Kidney (tissue), 14 donors: ENCODE measurements around the gene PDCD5. TPM values are rescaled to one million over a fixed set of nuclear protein-coding genes. Genes with fewer than 3 reads are reported as not detected.

Experiments used
- DNase-seq, 5 donors: peaks; one replicate each; pipeline ENCODE4 v3.0.0-alpha.2; 2013 to 2020
- FAIRE-seq: peaks from 2 replicates; lab custom pipeline; 2012; peaks lifted over from hg19 to GRCh38; lab: Jason Lieb, UNC
- H3K27ac ChIP-seq, 2 donors: one replicate each; pipeline ENCODE4 v1.7.0; 2013; ENCODE audit warnings: low read depth in 2 of 2, low read length in 2 of 2, inconsistent platforms in 1 of 2
- H3K27me3 ChIP-seq: one replicate; pipeline ENCODE4 v1.7.1; 2013; ENCODE audit warnings: low read length, inconsistent platforms; ENCODE audit not compliant: control insufficient read depth, insufficient read depth
- H3K36me3 ChIP-seq, 3 donors: one replicate each; pipeline versions ENCODE4 v1.7.0 to v1.7.1; 2013; ENCODE audit warnings: low read length in 3 of 3, control low read depth in 1 of 3, inconsistent platforms in 1 of 3; ENCODE audit not compliant: insufficient read depth in 3 of 3, control insufficient read depth in 2 of 3
- H3K4me1 ChIP-seq, 3 donors: one replicate each; pipeline versions ENCODE4 v1.7.0 to v1.7.1; 2013; ENCODE audit warnings: low read length in 3 of 3, inconsistent platforms in 1 of 3, low read depth in 1 of 3; ENCODE audit not compliant: control insufficient read depth in 2 of 3, insufficient read depth in 2 of 3
- H3K4me3 ChIP-seq, 3 donors: one replicate each; pipeline versions ENCODE4 v1.7.0 to v1.8.1; 2013; ENCODE audit warnings: low read length in 3 of 3, control low read depth in 1 of 3, inconsistent platforms in 1 of 3
- H3K9ac ChIP-seq, 3 donors: one replicate each; pipeline versions ENCODE4 v1.7.0 to v1.7.1; 2013; ENCODE audit warnings: low read length in 3 of 3, control low read depth in 1 of 3, inconsistent platforms in 1 of 3
- H3K9me3 ChIP-seq, 3 donors: one replicate each; pipeline versions ENCODE4 v1.7.0 to v1.7.1; 2013; ENCODE audit warnings: low read length in 3 of 3, control low read depth in 1 of 3, inconsistent platforms in 1 of 3; ENCODE audit not compliant: control insufficient read depth in 2 of 3, insufficient read depth in 1 of 3
- CTCF ChIP-seq: IDR thresholded peaks from 3 replicates; pipeline ENCODE4 v1.5.1; 2012; ENCODE audit warnings: mild to moderate bottlenecking, moderate library complexity, borderline replicate concordance; ENCODE audit not compliant: insufficient read depth; ENCODE audit errors: extremely low read depth
- intact Hi-C: fragments of 100-400 bp; cut with DNase I; formaldehyde crosslinking; loops from one replicate; pipeline ENCODE4 v1.11.1; 2022
- polyA plus RNA-seq: library from polyadenylated mRNA; stranded (reverse); fragments of 350-450 nt; fragmentation: Illumina TruSeq; extraction: RNeasy Lipid Tissue Mini Kit (QIAGEN cat#74804); gene quantifications from one replicate; pipeline ENCODE4 v1.2.3, GENCODE V29; 2014; ENCODE audit warnings: low read depth, low replicate concordance; ENCODE audit not compliant: insufficient read depth
- total RNA-seq: library from RNA; stranded (reverse); fragmentation: NEBNext Ultra II Directional; extraction: Animal tissue kit (Norgen Biotek cat#: 25700); gene quantifications from one replicate; pipeline ENCODE4 v1.2.1, GENCODE V29; 2021
- donor health status: control.
- donor health status: control.
- donor health status: control.
- donor health status: control.
- donor health status: control.
- donor health status: DM: yes; HTN: yes; CAD: no.
- donor health status: Normal renal cell carcinoma (clear cell type).

Gene PDCD5
- total and polyA plus RNA-seq, 2 donors from 2014 or later = 62.6 to 116 TPM

GRCh38 chr19:32598022-32598421 is 17.0 kb downstream of the PDCD5 start:
- H3K4me3 ChIP-seq = no peak overlapping the region
- TF ChIP-seq CTCF = no peak
- DNase-seq (no peak), FAIRE-seq (no peak)
- no peak overlapping the region for H3K27ac ChIP-seq
- H3K36me3 ChIP-seq = peaks cover 4 to 29% (median 21%) of the 10 kb centered on the region in 3 donors
- no peak overlapping the region for H3K9ac ChIP-seq
- intact Hi-C loops = no loop called here
- H3K27me3 ChIP-seq = no peaks in the 10 kb centered on the region
- H3K9me3 ChIP-seq = no peaks in the 10 kb centered on the region
- no peaks in the 10 kb centered on the region for H3K4me1 ChIP-seq

GRCh38 chr19:32599258-32599657 is 18.3 kb downstream of the PDCD5 start:
- no peaks in the 10 kb centered on the region for H3K27me3 ChIP-seq
- no peak overlapping the region for H3K9ac ChIP-seq
- H3K27ac ChIP-seq = no peak overlapping the region
- H3K4me1 ChIP-seq = no peaks in the 10 kb centered on the region
- no peak for TF ChIP-seq CTCF
- H3K4me3 ChIP-seq = no peak overlapping the region
- H3K36me3 ChIP-seq = peaks cover 4 to 36% (median 23%) of the 10 kb centered on the region in 3 donors
- H3K9me3 ChIP-seq = no peaks in the 10 kb centered on the region
- FAIRE-seq (no peak), DNase-seq (no peak)
- intact Hi-C loops = no loop called here

GRCh38 chr19:32599736-32600157 is 18.8 kb downstream of the PDCD5 start:
- no peaks in the 10 kb centered on the region for H3K4me1 ChIP-seq
- peak in 3 of 5 donors; percentile 12 to 63 (median 30) for DNase-seq
- intact Hi-C loops = no loop called here

More at GRCh38 chr19:32599736-32600157, 18.8 kb downstream of the PDCD5 start:
- no peak overlapping the region for H3K4me3 ChIP-seq
- TF ChIP-seq CTCF = peak; percentile 78
- H3K36me3 ChIP-seq = peaks cover 4 to 36% (median 23%) of the 10 kb centered on the region in 3 donors
- peak; percentile 11 for FAIRE-seq
- no peaks in the 10 kb centered on the region for H3K27me3 ChIP-seq
- no peak overlapping the region for H3K9ac ChIP-seq
- H3K27ac ChIP-seq = no peak overlapping the region
- H3K9me3 ChIP-seq = no peaks in the 10 kb centered on the region
